ENCODE data around the gene HOXD11.

DNA sequence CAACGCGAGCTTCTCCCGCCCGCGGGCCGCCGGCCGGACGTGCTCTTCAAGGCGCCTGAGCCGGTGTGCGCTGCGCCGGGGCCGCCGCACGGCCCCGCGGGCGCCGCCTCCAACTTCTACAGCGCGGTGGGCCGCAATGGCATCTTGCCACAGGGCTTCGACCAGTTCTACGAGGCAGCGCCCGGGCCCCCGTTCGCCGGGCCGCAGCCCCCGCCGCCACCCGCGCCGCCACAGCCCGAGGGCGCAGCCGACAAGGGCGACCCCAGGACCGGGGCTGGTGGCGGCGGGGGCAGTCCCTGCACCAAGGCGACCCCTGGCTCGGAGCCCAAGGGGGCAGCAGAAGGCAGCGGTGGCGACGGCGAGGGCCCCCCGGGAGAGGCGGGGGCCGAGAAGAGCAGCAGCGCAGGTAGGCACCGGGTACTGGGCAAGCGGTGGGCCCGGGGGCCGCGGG is 676 bp downstream of the HOXD11 start:
- TF ChIP-seq, protein P1, sequence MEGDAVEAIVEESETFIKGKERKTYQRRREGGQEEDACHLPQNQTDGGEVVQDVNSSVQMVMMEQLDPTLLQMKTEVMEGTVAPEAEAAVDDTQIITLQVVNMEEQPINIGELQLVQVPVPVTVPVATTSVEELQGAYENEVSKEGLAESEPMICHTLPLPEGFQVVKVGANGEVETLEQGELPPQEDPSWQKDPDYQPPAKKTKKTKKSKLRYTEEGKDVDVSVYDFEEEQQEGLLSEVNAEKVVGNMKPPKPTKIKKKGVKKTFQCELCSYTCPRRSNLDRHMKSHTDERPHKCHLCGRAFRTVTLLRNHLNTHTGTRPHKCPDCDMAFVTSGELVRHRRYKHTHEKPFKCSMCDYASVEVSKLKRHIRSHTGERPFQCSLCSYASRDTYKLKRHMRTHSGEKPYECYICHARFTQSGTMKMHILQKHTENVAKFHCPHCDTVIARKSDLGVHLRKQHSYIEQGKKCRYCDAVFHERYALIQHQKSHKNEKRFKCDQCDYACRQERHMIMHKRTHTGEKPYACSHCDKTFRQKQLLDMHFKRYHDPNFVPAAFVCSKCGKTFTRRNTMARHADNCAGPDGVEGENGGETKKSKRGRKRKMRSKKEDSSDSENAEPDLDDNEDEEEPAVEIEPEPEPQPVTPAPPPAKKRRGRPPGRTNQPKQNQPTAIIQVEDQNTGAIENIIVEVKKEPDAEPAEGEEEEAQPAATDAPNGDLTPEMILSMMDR (conservative IDR thresholded peaks at IDR 0.05; ENCODE audit: low read depth, low read length) = no peak
- TF ChIP-seq EZH2 (IDR thresholded peaks at IDR 0.05; ENCODE audit: borderline replicate concordance, low read depth, low read length, poor library complexity, severe bottlenecking) = no peak
